B cell (primary cell): ENCODE measurements around the gene IRX6. TPM values are rescaled to one million over a fixed set of nuclear protein-coding genes. Genes with fewer than 3 reads are reported as not detected.

Experiments
- ATAC-seq: fragments of 200-7000 bp; cut with Tn5 transposase; one replicate; pipeline ENCODE4 v1.10.0; 2021; ENCODE audit warnings: low read depth, mild to moderate bottlenecking, moderate number of reproducible peaks, moderate library complexity
- CTCF ChIA-PET: fragments of 350-600 bp; sonication (Branson Sonifier 250); formaldehyde crosslinking; loops from one replicate; lab custom pipeline; 2021; ENCODE audit warnings: antibody characterized with exemption, inconsistent platforms; lab: Charles Lee
- POLR2A ChIA-PET: fragments of 350-600 bp; sonication (Branson Sonifier 250); formaldehyde crosslinking; loops from one replicate; lab custom pipeline; 2021; ENCODE audit warnings: antibody characterized with exemption; lab: Charles Lee
- DNase-seq: peaks from one replicate; pipeline ENCODE4 v3.0.0; 2013
- H2AFZ ChIP-seq: 2 replicates; pipeline ENCODE4 v1.6.1; 2012; ENCODE audit warnings: mild to moderate bottlenecking, low read depth, low read length; ENCODE audit not compliant: insufficient read depth, poor library complexity, severe bottlenecking
- H3K27ac ChIP-seq, 2 donors: 1 replicate in 1 of 2; 2 replicates in 1 of 2; pipeline ENCODE4 v1.5.1; 2012 to 2013; ENCODE audit warnings: low read length in 2 of 2, mild to moderate bottlenecking in 2 of 2, moderate library complexity in 1 of 2
- H3K27me3 ChIP-seq, 4 experiments: fragments of 200-600 bp in 1 of 4; sonication (generic) in 1 of 4; replicated peaks in 1 of 4; 1 replicate in 2 of 4; 2 replicates in 2 of 4; pipeline versions ENCODE4 v1.6.1 to v1.7.0; 2013 to 2016; ENCODE audit warnings: low read length in 3 of 4, mild to moderate bottlenecking in 2 of 4, mixed read lengths in 1 of 4, moderate library complexity in 1 of 4; ENCODE audit not compliant: insufficient read depth in 4 of 4, control insufficient read depth in 3 of 4; ENCODE audit errors: control extremely low read depth in 1 of 4
- H3K36me3 ChIP-seq, 2 experiments: replicated peaks in 1 of 2; 1 replicate in 1 of 2; 2 replicates in 1 of 2; pipeline versions ENCODE4 v1.6.1 to v1.7.1; 2013; ENCODE audit warnings: low read length in 1 of 2; ENCODE audit not compliant: insufficient read depth in 2 of 2, control insufficient read depth in 1 of 2; ENCODE audit errors: control extremely low read depth in 1 of 2, extremely low read depth in 1 of 2
- H3K4me1 ChIP-seq, 2 donors: fragments of 200-600 bp in 1 of 2; sonication (generic) in 1 of 2; 1 replicate in 1 of 2; 2 replicates in 1 of 2; pipeline versions ENCODE4 v1.5.1 to v1.6.1; 2013 to 2017; ENCODE audit warnings: low read length in 2 of 2; ENCODE audit not compliant: control insufficient read depth in 2 of 2, insufficient read depth in 2 of 2
- H3K4me2 ChIP-seq: replicated peaks from 2 replicates; pipeline ENCODE3; 2012; ENCODE audit warnings: mild to moderate bottlenecking, low read depth, low read length; ENCODE audit not compliant: poor library complexity, severe bottlenecking
- H3K4me3 ChIP-seq, 5 experiments: fragments of 200-600 bp in 1 of 5; sonication (generic) in 1 of 5; 1 replicate in 3 of 5; 2 replicates in 2 of 5; pipeline versions ENCODE4 v1.5.1 to v1.7.0; 2011 to 2016; ENCODE audit warnings: low read length in 4 of 5, mild to moderate bottlenecking in 4 of 5, low read depth in 2 of 5, control low read depth in 1 of 5, moderate library complexity in 1 of 5; ENCODE audit not compliant: insufficient read depth in 1 of 5; ENCODE audit errors: control extremely low read depth in 1 of 5, extremely low read depth in 1 of 5
- H3K79me2 ChIP-seq: fragments of 200-600 bp; sonication (generic); one replicate; pipeline ENCODE4 v1.6.0; 2016; ENCODE audit warnings: low read length; ENCODE audit not compliant: control insufficient read depth, insufficient read depth
- H3K9ac ChIP-seq: fragments of 200-600 bp; sonication (generic); 2 replicates; pipeline ENCODE4 v1.6.1; 2017; ENCODE audit warnings: mild to moderate bottlenecking, low read length, moderate library complexity
- H3K9me3 ChIP-seq, 3 donors: one replicate each; pipeline versions ENCODE4 v1.6.1 to v1.7.1; 2013; ENCODE audit warnings: low read length in 2 of 3; ENCODE audit not compliant: control insufficient read depth in 2 of 3, insufficient read depth in 1 of 3; ENCODE audit errors: control extremely low read depth in 1 of 3
- H4K20me1 ChIP-seq: 2 replicates; pipeline ENCODE4 v1.6.0; 2012; ENCODE audit warnings: mild to moderate bottlenecking, low read length; ENCODE audit not compliant: insufficient read depth, control insufficient read depth, poor library complexity, severe bottlenecking
- H3K27ac Mint-ChIP-seq: one replicate; pipeline ENCODE4 v1.8.0; 2021; ENCODE audit warnings: mixed read lengths
- H3K27me3 Mint-ChIP-seq: one replicate; pipeline ENCODE4 v1.8.0; 2021; ENCODE audit warnings: mixed read lengths
- H3K4me1 Mint-ChIP-seq: one replicate; pipeline ENCODE4 v1.8.0; 2021; ENCODE audit warnings: mixed read lengths
- H3K4me3 Mint-ChIP-seq: one replicate; pipeline ENCODE4 v1.8.0; 2021; ENCODE audit warnings: mixed read lengths
- H3K9me3 Mint-ChIP-seq: one replicate; pipeline ENCODE4 v1.8.0; 2022; ENCODE audit warnings: mixed read lengths; ENCODE audit not compliant: insufficient read depth
- EZH2 ChIP-seq: IDR thresholded peaks from 2 replicates; pipeline ENCODE4 v1.6.1; 2012; ENCODE audit warnings: borderline replicate concordance, low read depth, mild to moderate bottlenecking, moderate library complexity, low read length; ENCODE audit not compliant: insufficient read depth, poor library complexity, severe bottlenecking
- WGBS: methylation state at CpG from one replicate; pipeline ENCODE4 v1.1.5; 2013; ENCODE audit warnings: missing lambda C conversion rate; ENCODE audit not compliant: insufficient coverage; 5-methylcytosine and 5-hydroxymethylcytosine counted together
- intact Hi-C: fragments of 100-400 bp; cut with micrococcal nuclease; formaldehyde crosslinking; loops from one replicate; pipeline ENCODE4 v1.10.0; 2022
- polyA plus RNA-seq: library from polyadenylated mRNA; depleted of rRNA; stranded (reverse); fragments of >200 nt; gene quantifications from 2 replicates; pipeline ENCODE4 v1.2.3, GENCODE V29; 2012
- total RNA-seq, 2 donors: library from RNA; stranded (reverse); fragments of 120-200 nt in 1 of 2; gene quantifications; 1 replicate in 1 of 2; 2 replicates in 1 of 2; pipeline versions ENCODE4 v1.2.3 to v1.2.4, GENCODE V29; 2013 to 2022
- TF ChIP-seq, protein P1 (sequence below): fragments of 200-600 bp; IDR thresholded peaks from one replicate; pipeline ENCODE4 v1.8.0; 2022; ENCODE audit warnings: antibody characterized with exemption, mild to moderate bottlenecking

Gene IRX6
- total and polyA plus RNA-seq, 2 donors (not counting 1 experiment from before 2014, with no cell fraction given) = 0.10 to 0.15 TPM

DNA sequence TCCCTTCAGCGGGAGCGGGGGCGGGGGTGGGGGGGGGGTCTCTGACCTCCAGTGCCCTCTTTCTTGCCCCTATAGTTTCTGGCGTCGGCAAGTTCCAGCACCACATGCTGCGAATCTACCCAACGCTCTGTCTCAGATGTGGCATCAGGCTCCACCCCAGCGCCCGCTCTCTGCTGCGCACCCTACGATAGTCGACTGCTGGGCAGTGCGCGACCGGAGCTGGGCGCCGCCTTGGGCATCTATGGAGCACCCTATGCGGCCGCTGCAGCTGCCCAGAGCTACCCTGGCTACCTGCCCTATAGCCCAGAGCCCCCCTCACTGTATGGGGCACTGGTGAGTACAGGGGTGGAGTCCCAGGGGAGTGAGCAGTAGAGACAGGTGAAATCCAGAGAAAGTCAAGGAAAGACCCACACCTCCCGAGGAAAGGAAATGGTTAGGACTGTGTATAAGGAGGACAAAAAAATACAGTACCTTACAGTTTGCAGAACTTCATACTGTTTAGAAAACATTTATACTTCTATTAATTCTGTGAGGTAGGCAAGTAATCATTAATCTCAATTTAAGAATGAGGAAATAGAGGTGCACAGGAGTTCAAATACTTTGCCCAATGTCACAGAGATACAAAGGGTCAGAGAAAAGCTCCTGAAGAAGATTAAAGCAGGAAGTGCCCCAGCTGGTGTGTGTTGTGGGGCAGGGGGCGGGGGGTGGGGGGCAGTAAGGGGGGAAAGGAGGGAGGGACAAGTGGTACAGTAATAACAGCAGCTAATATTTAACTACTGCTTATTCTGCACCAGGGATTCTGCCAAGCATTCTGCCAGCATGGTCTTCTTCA is 2.5 kb downstream of the IRX6 start:
- H3K4me3 ChIP-seq = no peak overlapping the region
- no peak overlapping the region for H3K27ac Mint-ChIP-seq
- H2AFZ ChIP-seq = no peak overlapping the region
- 40% methylated on average over 14 of the region's 21 CpGs for WGBS
- ATAC-seq (no peak), DNase-seq (no peak)
- no peak overlapping the region for H3K4me2 ChIP-seq
- no peaks in the 10 kb centered on the region for H4K20me1 ChIP-seq
- TF ChIP-seq, protein P1, sequence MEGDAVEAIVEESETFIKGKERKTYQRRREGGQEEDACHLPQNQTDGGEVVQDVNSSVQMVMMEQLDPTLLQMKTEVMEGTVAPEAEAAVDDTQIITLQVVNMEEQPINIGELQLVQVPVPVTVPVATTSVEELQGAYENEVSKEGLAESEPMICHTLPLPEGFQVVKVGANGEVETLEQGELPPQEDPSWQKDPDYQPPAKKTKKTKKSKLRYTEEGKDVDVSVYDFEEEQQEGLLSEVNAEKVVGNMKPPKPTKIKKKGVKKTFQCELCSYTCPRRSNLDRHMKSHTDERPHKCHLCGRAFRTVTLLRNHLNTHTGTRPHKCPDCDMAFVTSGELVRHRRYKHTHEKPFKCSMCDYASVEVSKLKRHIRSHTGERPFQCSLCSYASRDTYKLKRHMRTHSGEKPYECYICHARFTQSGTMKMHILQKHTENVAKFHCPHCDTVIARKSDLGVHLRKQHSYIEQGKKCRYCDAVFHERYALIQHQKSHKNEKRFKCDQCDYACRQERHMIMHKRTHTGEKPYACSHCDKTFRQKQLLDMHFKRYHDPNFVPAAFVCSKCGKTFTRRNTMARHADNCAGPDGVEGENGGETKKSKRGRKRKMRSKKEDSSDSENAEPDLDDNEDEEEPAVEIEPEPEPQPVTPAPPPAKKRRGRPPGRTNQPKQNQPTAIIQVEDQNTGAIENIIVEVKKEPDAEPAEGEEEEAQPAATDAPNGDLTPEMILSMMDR = no peak
- no peak for TF ChIP-seq EZH2
- peaks cover 0 to 63% (median 21%) of the 10 kb centered on the region in 4 experiments for H3K27me3 ChIP-seq
- intact Hi-C loops = no loop called here
- H3K27ac ChIP-seq = no peak overlapping the region
- no peak overlapping the region for H3K4me3 Mint-ChIP-seq
- H3K4me1 Mint-ChIP-seq = peaks cover 20% of the 10 kb centered on the region
- ChIA-PET POLR2A (no interaction called here), CTCF (interaction anchor here (0.6 kb wide), 1 partner anchor 137 kb away, joined by 7 read pairs; no protein-coding TSS in a partner anchor)
- H3K9me3 ChIP-seq = peaks cover 0 to 18% (median 0%) of the 10 kb centered on the region in 3 donors
- H3K36me3 ChIP-seq = no peaks in the 10 kb centered on the region
- no peak overlapping the region for H3K9ac ChIP-seq
- no peaks in the 10 kb centered on the region for H3K79me2 ChIP-seq
- peaks cover 3 to 26% of the 10 kb centered on the region in 2 donors for H3K4me1 ChIP-seq
- H3K27me3 Mint-ChIP-seq = peaks cover 52% of the 10 kb centered on the region
- H3K9me3 Mint-ChIP-seq = no peaks in the 10 kb centered on the region
